Measurements from ENCODE around the gene LSP1.

Gene LSP1

GRCh38 chr11:1858154-1858553, 5.3 kb downstream of the LSP1 start:
- DNase-seq: no peak
- Mint-ChIP-seq H3K4me1 (ENCODE audit: low read depth) (peaks cover 41% of the 10 kb centered on the region), H3K27me3 (no peaks in the 10 kb centered on the region), H3K27ac (no peak overlapping the region), H3K9me3 (no peaks in the 10 kb centered on the region), H3K36me3 (ENCODE audit: low read depth) (peaks cover 22% of the 10 kb centered on the region), H3K4me3 (no peak overlapping the region)

- peaks cover 39% of the 10 kb centered on the region for H3K4me1 Mint-ChIP-seq (ENCODE audit: low read depth)
- no peak overlapping the region for H3K4me3 Mint-ChIP-seq
- H3K9me3 Mint-ChIP-seq: no peaks in the 10 kb centered on the region
- no peak overlapping the region for H3K27ac Mint-ChIP-seq
- H3K27me3 Mint-ChIP-seq: no peaks in the 10 kb centered on the region
- DNase-seq: no peak
- peaks cover 21% of the 10 kb centered on the region for H3K36me3 Mint-ChIP-seq (ENCODE audit: low read depth)
These were observed 5.7 kb downstream of the LSP1 start for GRCh38 chr11:1858576-1858975.

GRCh38 chr11:1859004-1859403, 6.1 kb downstream of the LSP1 start:
- Mint-ChIP-seq H3K4me3 (no peak overlapping the region), H3K27ac (no peak overlapping the region), H3K27me3 (no peaks in the 10 kb centered on the region), H3K4me1 (ENCODE audit: low read depth) (peaks cover 37% of the 10 kb centered on the region), H3K9me3 (no peaks in the 10 kb centered on the region), H3K36me3 (ENCODE audit: low read depth) (peaks cover 16% of the 10 kb centered on the region)
- DNase-seq: no peak

- Mint-ChIP-seq H3K9me3 (no peaks in the 10 kb centered on the region), H3K4me1 (ENCODE audit: low read depth) (peaks cover 35% of the 10 kb centered on the region), H3K27ac (no peak overlapping the region), H3K36me3 (ENCODE audit: low read depth) (peaks cover 12% of the 10 kb centered on the region), H3K27me3 (no peaks in the 10 kb centered on the region), H3K4me3 (no peak overlapping the region)
- no peak for DNase-seq
These were observed 7.2 kb downstream of the LSP1 start for GRCh38 chr11:1860108-1860507.

GRCh38 chr11:1861435-1862411, 8.8 kb downstream of the LSP1 start:
- Mint-ChIP-seq H3K9me3 (no peaks in the 10 kb centered on the region), H3K27ac (no peak overlapping the region), H3K27me3 (no peaks in the 10 kb centered on the region), H3K4me1 (ENCODE audit: low read depth) (peaks cover 36% of the 10 kb centered on the region), H3K4me3 (no peak overlapping the region), H3K36me3 (ENCODE audit: low read depth) (peaks cover 13% of the 10 kb centered on the region)
- DNase-seq: no peak

GRCh38 chr11:1862588-1863351, 9.9 kb downstream of the LSP1 start:
- H3K36me3 Mint-ChIP-seq (ENCODE audit: low read depth): peaks cover 13% of the 10 kb centered on the region
- H3K27me3 Mint-ChIP-seq: no peaks in the 10 kb centered on the region
- no peaks in the 10 kb centered on the region for H3K9me3 Mint-ChIP-seq
- peaks cover 36% of the 10 kb centered on the region for H3K4me1 Mint-ChIP-seq (ENCODE audit: low read depth)
- peak overlapping the region; percentile 66 for H3K27ac Mint-ChIP-seq
- H3K4me3 Mint-ChIP-seq: no peak overlapping the region
- no peak for DNase-seq

- H3K4me3 Mint-ChIP-seq: no peak overlapping the region
- no peaks in the 10 kb centered on the region for H3K9me3 Mint-ChIP-seq
- no peaks in the 10 kb centered on the region for H3K27me3 Mint-ChIP-seq
- DNase-seq: no peak
- peaks cover 34% of the 10 kb centered on the region for H3K4me1 Mint-ChIP-seq (ENCODE audit: low read depth)
- H3K36me3 Mint-ChIP-seq (ENCODE audit: low read depth): peaks cover 13% of the 10 kb centered on the region
- peak overlapping the region; percentile 66 for H3K27ac Mint-ChIP-seq
These were observed 10.7 kb downstream of the LSP1 start for GRCh38 chr11:1863352-1864216.

GRCh38 chr11:1864231-1864630, 11.3 kb downstream of the LSP1 start:
- peaks cover 13% of the 10 kb centered on the region for H3K36me3 Mint-ChIP-seq (ENCODE audit: low read depth)
- H3K4me3 Mint-ChIP-seq: no peak overlapping the region
- no peaks in the 10 kb centered on the region for H3K9me3 Mint-ChIP-seq
- no peaks in the 10 kb centered on the region for H3K27me3 Mint-ChIP-seq
- H3K4me1 Mint-ChIP-seq (ENCODE audit: low read depth): peaks cover 36% of the 10 kb centered on the region
- DNase-seq: no peak
- H3K27ac Mint-ChIP-seq: no peak overlapping the region

- H3K4me3 Mint-ChIP-seq: no peak overlapping the region
- H3K36me3 Mint-ChIP-seq (ENCODE audit: low read depth): peaks cover 11% of the 10 kb centered on the region
- H3K9me3 Mint-ChIP-seq: no peaks in the 10 kb centered on the region
- no peaks in the 10 kb centered on the region for H3K27me3 Mint-ChIP-seq
- H3K27ac Mint-ChIP-seq: peak overlapping the region; percentile 41
- peaks cover 42% of the 10 kb centered on the region for H3K4me1 Mint-ChIP-seq (ENCODE audit: low read depth)
- no peak for DNase-seq
These were observed 12.2 kb downstream of the LSP1 start for GRCh38 chr11:1864831-1865665.

- no peak overlapping the region for H3K4me3 Mint-ChIP-seq
These were observed 13.3 kb downstream of the LSP1 start for GRCh38 chr11:1866226-1866625.

GRCh38 chr11:1866776-1867175, 13.9 kb downstream of the LSP1 start:
- Mint-ChIP-seq H3K27me3 (no peaks in the 10 kb centered on the region), H3K9me3 (no peaks in the 10 kb centered on the region), H3K27ac (no peak overlapping the region), H3K4me1 (ENCODE audit: low read depth) (peaks cover 58% of the 10 kb centered on the region), H3K4me3 (no peak overlapping the region), H3K36me3 (ENCODE audit: low read depth) (peaks cover 11% of the 10 kb centered on the region)
- no peak for DNase-seq

More at GRCh38 chr11:1866226-1866625, 13.3 kb downstream of the LSP1 start:
- no peak overlapping the region for H3K27ac Mint-ChIP-seq
- DNase-seq: no peak
- no peaks in the 10 kb centered on the region for H3K9me3 Mint-ChIP-seq
- H3K4me1 Mint-ChIP-seq (ENCODE audit: low read depth): peaks cover 54% of the 10 kb centered on the region
- H3K36me3 Mint-ChIP-seq (ENCODE audit: low read depth): peaks cover 11% of the 10 kb centered on the region
- H3K27me3 Mint-ChIP-seq: no peaks in the 10 kb centered on the region

- H3K4me3 Mint-ChIP-seq: no peak overlapping the region
- H3K4me1 Mint-ChIP-seq (ENCODE audit: low read depth): peaks cover 64% of the 10 kb centered on the region
These were observed 14.5 kb downstream of the LSP1 start for GRCh38 chr11:1867381-1867780.

GRCh38 chr11:1868056-1868635, 15.3 kb downstream of the LSP1 start:
- H3K36me3 Mint-ChIP-seq (ENCODE audit: low read depth): peaks cover 8% of the 10 kb centered on the region
- H3K9me3 Mint-ChIP-seq: no peaks in the 10 kb centered on the region
- DNase-seq: no peak
- H3K27me3 Mint-ChIP-seq: no peaks in the 10 kb centered on the region
- no peak overlapping the region for H3K27ac Mint-ChIP-seq
- peaks cover 69% of the 10 kb centered on the region for H3K4me1 Mint-ChIP-seq (ENCODE audit: low read depth)
- H3K4me3 Mint-ChIP-seq: no peak overlapping the region

More at GRCh38 chr11:1867381-1867780, 14.5 kb downstream of the LSP1 start:
- no peaks in the 10 kb centered on the region for H3K27me3 Mint-ChIP-seq
- H3K27ac Mint-ChIP-seq: no peak overlapping the region
- no peak for DNase-seq
- H3K9me3 Mint-ChIP-seq: no peaks in the 10 kb centered on the region
- peaks cover 11% of the 10 kb centered on the region for H3K36me3 Mint-ChIP-seq (ENCODE audit: low read depth)
